Umbilical cord (tissue), 2 donors: ENCODE measurements around the gene NTRK3. TPM values are rescaled to one million over a fixed set of nuclear protein-coding genes. Genes with fewer than 3 reads are reported as not detected.

Experiments
- DNase-seq: peaks from one replicate; pipeline ENCODE4 v3.0.0-alpha.2; 2015; ENCODE audit warnings: low spot score
- total RNA-seq: library from RNA; depleted of rRNA; stranded (reverse); fragments of >200 nt; gene quantifications from one replicate; pipeline ENCODE4 v1.2.3, GENCODE V29; 2014; ENCODE audit warnings: low replicate concordance; ENCODE audit not compliant: insufficient read depth

The NTRK3 gene
- total RNA-seq = 24.1 TPM

- peak; percentile 49 for DNase-seq
Observed at GRCh38 chr15:88256279-88257230, at the start of gene NTRK3. NTRK3 (minus strand) TSS chr15:88256739; CDS start chr15:88256153, 586 bp downstream.

DNA sequence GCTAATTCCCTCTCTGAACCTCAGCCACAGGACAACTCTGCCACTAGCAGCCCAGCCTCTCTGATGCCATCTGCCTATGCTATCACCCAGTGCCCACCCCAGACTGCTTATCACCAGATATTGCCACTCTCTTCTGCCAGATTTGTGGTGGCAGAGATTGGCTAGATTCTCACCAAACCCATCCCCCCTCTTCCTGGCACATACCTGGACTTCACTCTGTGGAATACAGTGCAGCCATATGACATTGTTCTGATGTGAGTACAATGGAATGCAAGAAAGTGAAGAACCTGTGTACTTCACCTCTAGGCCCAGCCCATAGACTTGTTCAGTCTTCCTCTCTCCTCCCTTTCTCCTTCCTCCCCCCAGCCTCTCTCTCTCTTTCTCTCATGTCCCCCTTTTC, 46.9 kb upstream of the NTRK3 start:
- DNase-seq = no peak

GRCh38 chr15:88302373-88302772, 45.8 kb upstream of the NTRK3 start:
- no peak for DNase-seq

- no peak for DNase-seq
Observed at GRCh38 chr15:88301311-88301710, 44.8 kb upstream of the NTRK3 start.

GRCh38 chr15:88300861-88301260, 44.3 kb upstream of the NTRK3 start:
- DNase-seq = no peak

- no peak for DNase-seq
Observed at GRCh38 chr15:88300089-88300488, 43.5 kb upstream of the NTRK3 start.

GRCh38 chr15:88299497-88299896, 43.0 kb upstream of the NTRK3 start:
- no peak for DNase-seq

GRCh38 chr15:88288661-88289060, 32.1 kb upstream of the NTRK3 start:
- no peak for DNase-seq

GRCh38 chr15:88288206-88288605, 31.7 kb upstream of the NTRK3 start:
- no peak for DNase-seq

DNA sequence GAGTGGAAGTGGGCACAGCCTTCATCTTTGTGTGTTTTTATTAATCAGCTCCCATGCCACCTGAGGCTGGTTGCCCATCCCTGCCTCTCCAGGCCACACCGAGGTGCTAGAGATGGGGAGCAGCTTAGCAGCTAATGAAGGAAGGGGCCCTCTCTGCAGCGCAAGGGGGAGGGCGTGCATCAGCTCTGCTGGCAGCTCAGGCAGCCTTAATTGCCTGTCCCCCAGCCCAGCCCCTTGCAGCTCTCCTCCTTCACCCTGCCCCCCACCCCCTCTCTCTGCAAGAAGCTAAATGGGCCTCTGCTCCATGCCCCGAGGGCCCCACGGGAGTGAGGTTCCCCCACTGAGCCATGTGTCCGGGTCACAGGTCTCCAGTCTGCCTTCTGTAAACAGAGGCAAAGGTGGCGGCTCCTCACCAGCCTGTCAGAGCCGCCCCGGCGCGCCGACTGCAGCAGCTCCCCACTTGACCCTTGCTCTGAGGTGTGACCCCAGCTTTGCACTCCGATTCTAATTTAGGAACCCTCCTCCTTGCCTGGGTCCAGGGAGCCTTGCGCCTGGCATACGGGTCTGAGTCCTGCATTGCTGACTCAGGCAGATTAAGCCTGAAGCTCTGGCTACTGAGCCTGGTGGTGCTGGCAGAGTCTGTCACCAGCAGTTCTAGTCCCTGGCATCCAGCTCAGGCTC, 27.9 kb upstream of the NTRK3 start:
- DNase-seq = no peak

GRCh38 chr15:88282614-88283013, 26.1 kb upstream of the NTRK3 start:
- DNase-seq = no peak

- DNase-seq = no peak
Observed at GRCh38 chr15:88276821-88277410, 20.4 kb upstream of the NTRK3 start.

- DNase-seq = no peak
Observed at GRCh38 chr15:88275804-88276203, 19.3 kb upstream of the NTRK3 start.

- DNase-seq = peak; percentile 71
Observed at GRCh38 chr15:88274553-88275460, 18.3 kb upstream of the NTRK3 start.

DNA sequence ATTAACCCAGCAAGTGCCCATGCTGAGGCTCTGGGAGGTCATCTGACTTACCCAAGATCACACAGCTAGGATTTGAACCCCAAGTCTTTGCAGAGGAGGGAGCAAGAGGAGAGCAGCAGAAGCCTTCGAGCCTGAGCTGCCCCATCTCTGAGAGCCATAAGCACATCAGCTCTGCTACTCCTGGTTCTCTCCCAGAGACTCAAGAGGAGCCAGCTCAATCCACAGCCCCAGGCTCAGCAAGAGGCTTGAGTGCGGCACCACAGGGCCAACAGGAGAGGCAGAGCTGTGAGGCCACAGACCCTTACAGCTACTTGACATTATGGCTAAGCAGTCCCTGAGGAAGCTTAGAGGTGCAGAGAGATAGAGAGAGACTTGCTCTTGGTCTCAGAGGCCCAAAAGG, 15.9 kb upstream of the NTRK3 start:
- DNase-seq = no peak

- no peak for DNase-seq
Observed at GRCh38 chr15:88269356-88270062, 13.0 kb upstream of the NTRK3 start.

- DNase-seq = no peak
Observed at GRCh38 chr15:88267720-88268119, 11.2 kb upstream of the NTRK3 start.

- DNase-seq = no peak
Observed at GRCh38 chr15:88266170-88266569, 9.6 kb upstream of the NTRK3 start.

- DNase-seq = no peak
Observed at GRCh38 chr15:88264622-88265021, 8.1 kb upstream of the NTRK3 start.

DNA sequence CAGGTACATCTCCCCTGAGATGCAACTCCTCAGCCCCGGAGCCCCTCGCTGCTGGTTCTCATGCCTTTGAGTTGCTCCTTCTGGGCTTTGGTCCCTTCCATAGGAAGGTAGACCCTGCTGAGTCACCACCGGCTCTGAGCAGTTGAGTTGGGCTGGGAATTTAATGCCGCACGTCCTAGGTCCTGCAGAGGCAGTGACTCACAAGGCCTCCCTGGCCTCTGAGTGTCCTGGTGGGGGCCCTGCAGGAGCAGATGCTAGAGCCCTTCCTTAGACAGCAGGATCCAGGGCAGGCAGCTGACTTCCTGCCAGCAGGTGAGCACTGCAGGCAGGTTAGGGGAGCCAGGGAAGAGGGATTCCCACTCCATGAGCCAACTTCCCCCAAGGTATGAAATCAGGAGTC, 5.5 kb upstream of the NTRK3 start:
- no peak for DNase-seq
